Heart left ventricle (tissue), 13 donors: ENCODE measurements around the gene ERCC1.

ENCODE experiments used
- CTCF ChIP-seq, 12 donors: fragments of 200-600 bp; sonication (generic) in 4 of 12; IDR thresholded peaks; one replicate each; pipeline versions ENCODE4 v1.5.0 to v1.8.0; 2018 to 2022; ENCODE audit warnings: antibody characterized with exemption in 12 of 12, mild to moderate bottlenecking in 5 of 12
- POLR2A ChIP-seq, 2 donors: fragments of 450-650 bp; IDR thresholded peaks; one replicate each; pipeline ENCODE4 v1.6.1; 2017; ENCODE audit warnings: antibody characterized with exemption in 2 of 2, mild to moderate bottlenecking in 2 of 2, moderate library complexity in 2 of 2
- donor health status: ischemic (EF 13 %, LVEDD 7.1; RV severe dilation, severe dysfunction).
- donor health status: DM: no; HTN: yes; CAD: no.
- donor health status: DM: no; HTN: no; CAD: no.
- donor health status: ischemic (EF 25% LVEDD 6.9; RV normal size, moderate dysfunction).
- donor health status: ischemic (EF 25% LVEDD 5.7; RV mildly dilated, moderate dysfunction).
- donor health status: ischemic (EF 35%, LVEDD 5.7; RV mildly dilated, moderate dysfunction).
- donor health status: nonischemic (EF 11% LVEDD 7.7; RV severe dilation, severe dysfunction).
- donor health status: DM: yes; HTN: yes; CAD: no.
- donor health status: PGD.
- donor health status: ischemic (EF 29% LVEDD 5.4; RV normal size, mild dysfunction).
- donor health status: nonischemic (EF 23%, LVEDD 6.1; RV moderate dilation, normal function).

DNA sequence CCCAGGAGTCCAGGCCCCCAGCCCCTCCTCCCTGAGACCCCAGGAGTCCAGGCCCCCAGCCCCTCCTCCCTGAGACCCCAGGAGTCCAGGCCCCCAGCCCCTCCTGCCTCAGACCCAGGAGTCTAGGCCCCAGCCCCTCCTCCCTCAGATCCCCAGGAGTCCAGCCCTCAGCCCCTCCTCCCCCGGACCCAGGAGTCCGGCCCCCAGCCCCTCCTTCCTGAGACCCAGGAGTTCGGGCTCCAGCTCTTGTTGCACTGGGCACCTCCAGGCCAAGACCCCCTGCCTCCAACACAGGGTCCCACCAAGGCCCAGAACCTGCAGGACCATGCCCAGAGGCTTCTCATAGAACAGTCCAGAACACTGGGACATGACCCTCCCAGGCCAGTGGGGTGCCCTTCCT, 3.8 kb downstream of the ERCC1 start:
- no peak for TF ChIP-seq POLR2A (IDR thresholded peaks at IDR 0.05)
- no peak for TF ChIP-seq CTCF (IDR thresholded peaks at IDR 0.05)
